GM11168 (cell line): ENCODE results near the gene TMEM182.

Experiments
- in situ Hi-C: fragments of 300-500 bp; cut with MboI; formaldehyde crosslinking; loops from one replicate; pipeline ENCODE4 v1.12.0; 2022; ENCODE audit warnings: low sequenced_read_pairs; ENCODE audit not compliant: unreplicated experiment

The TMEM182 gene

DNA sequence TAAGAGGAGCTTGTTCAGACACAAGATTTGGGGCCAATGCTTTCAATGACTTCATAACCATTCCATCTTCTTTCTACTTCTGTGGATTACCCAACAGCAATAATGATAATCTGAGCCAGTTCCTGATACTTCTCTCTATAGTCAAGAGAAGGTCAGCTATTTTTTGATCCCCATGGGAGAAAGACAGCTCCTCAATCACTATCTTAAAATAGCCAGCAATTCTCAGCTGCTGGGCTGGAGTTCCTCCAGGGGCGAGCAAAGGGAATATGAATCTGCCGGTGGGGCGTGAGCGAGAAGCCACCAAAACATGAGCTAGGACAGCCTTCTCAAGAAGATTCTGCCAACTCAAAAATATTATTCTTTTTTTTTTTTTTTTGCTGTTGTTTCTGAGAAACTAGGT is at the start of gene TMEM182:
Gene TMEM182 (plus strand): TSS at position 269 of the 400 bp plus-strand sequence. CDS start 187 bp downstream, outside the sequence.
- in situ Hi-C loops = no loop called here

DNA sequence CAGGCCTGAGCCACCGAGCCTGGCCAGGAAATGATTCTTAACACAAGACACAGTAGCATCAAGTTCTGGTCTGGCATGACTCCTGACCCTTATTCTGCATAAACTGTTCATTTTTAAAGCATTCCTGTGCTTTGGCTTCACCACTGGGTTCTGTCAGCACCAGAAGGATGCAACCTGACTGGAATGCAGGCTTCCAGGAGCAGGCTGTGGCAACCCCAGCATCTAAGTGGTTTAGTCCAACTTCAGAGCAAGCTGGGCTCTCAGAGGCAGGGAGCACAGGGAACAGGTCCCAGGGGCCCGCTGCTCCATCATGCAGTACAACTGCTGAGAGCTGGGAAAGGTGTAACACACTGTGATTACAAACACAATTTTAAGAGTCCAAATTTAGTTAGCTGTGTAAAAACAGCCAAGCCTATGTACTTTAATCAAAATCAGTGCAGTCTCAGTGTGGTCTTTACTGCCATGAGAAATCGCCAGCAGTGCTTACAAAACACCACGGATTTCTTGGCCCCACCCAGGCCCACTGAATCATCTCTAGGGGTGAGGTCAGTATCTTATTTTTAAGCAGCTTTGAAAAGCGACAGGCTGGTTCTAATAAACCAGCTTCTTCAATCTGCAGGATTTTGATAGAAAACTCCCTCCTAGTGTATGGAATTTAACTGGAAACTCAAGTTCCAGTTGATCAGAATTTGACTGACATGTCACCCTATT is 44.4 kb upstream of the TMEM182 start:
- in situ Hi-C loops = no loop called here

GRCh38 chr2:102718387-102719316 is 43.2 kb upstream of the TMEM182 start:
- in situ Hi-C loops = no loop called here

DNA sequence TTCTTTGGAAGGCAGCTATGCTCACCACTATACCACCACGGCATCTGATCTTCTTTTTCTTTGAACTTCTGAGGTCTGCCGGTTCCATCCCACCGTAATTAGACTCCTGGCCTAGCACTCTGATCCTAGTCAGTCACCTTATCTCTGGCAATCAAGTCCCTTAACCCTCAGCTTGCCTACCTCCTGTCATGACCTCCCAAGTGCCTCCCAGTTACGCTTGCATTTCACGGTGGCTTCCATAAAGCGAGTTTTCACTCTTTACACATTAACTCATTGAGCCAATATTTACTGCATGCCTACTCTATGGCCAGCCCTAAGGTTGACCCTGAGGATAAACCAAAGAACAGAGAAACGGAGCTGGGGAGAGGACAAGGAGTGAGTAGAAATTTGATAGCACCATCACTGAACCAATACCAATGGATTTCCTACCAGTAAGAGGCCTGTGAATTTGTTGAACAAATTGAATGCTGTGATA is 37.8 kb upstream of the TMEM182 start:
- in situ Hi-C loops = no loop called here

- in situ Hi-C loops = no loop called here
These were observed 37.3 kb upstream of the TMEM182 start for GRCh38 chr2:102724553-102724952.

DNA sequence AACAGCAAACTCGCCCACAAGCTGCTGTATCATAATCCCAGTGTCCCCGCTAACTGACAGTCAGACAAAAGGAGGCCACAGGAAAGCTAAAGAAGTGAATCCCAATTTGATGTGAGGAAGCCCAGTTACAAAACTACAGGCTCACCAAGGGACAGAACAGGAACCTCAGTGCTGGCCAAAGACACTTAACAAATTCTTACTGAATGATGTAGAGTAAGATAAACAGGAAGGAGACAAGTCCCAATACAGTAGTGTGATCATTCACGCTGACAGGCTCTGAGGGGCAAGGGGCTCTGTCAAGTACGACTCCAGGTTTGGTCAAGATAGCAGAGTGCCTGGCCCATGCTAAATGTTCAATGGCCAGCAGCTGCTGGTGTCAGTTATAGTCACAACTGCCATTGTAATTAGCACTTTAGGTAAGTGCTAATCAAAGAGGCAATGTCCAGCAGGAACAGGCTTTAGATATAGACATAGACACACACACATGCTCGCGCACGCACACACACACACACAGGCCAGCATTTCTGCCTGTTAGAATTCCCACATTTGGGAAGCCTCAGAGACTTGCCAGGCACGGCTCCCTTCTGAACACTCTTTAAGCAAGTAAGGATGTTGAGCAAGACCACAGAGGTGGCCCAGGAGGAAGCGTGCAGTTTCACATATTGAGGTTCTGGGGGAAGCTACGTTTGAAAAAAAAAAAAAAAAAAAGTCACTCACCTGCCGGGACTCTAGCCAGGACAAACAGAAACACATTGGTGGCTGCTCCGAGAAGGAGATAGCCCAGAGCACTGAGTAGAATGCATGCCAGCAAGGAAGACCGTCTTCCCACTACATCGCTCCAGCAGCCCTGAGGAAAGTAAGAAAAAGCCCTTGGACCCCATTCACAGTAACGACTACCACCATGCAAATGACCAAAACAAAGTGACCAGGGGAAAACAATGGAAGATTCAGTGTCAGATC is 35.4 kb upstream of the TMEM182 start:
- in situ Hi-C loops = no loop called here

DNA sequence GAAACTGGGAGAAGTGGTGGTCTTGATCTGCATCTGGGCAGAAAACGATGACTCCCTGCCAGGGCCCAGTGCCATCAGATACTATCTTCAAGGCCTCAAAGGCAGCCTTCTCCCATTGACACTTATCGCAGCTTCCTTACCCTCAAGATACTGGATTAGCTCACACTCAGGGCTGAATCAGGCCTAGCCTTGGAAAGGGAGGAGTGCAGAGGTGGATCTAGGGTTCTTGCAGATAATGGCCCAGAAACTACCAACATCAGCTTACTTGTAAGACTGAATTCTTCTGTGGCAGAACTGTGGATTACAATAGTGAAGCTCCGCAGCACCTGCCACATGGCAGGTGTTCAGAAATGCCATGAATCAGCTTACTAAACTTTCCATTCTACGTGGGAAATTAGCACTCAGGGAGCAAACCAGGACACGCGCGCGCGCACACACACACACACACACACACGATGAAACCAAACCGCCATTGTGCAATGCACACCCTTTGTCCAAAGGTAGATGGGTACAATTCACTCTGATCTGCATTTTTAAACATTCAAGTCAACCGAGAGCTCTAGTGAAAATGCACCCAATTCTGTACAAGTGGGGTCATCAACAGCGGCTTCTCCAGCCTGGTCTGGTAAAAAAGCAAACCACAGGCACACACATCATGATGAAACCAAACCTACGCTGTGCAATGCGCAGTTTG is 26.3 kb upstream of the TMEM182 start:
- in situ Hi-C loops = no loop called here

DNA sequence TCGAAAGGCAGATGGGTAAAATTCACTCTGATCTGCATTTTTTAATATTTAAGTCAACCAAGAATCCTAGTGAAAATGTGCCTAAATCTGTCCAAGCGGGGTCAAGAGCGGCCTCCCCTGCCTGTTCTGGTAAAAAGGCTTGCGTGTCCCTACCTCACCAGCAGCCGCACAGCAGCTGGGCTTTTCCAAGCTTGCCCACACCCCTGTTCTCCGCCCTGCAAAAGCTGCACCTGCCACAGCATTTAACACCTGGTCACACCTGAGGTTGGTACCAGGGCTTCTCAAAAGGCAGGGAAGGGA is 25.8 kb upstream of the TMEM182 start:
- in situ Hi-C loops = no loop called here

- in situ Hi-C loops = no loop called here
These were observed 25.1 kb upstream of the TMEM182 start for GRCh38 chr2:102736410-102737409.

- in situ Hi-C loops = no loop called here
These were observed 24.4 kb upstream of the TMEM182 start for GRCh38 chr2:102737431-102737830.

DNA sequence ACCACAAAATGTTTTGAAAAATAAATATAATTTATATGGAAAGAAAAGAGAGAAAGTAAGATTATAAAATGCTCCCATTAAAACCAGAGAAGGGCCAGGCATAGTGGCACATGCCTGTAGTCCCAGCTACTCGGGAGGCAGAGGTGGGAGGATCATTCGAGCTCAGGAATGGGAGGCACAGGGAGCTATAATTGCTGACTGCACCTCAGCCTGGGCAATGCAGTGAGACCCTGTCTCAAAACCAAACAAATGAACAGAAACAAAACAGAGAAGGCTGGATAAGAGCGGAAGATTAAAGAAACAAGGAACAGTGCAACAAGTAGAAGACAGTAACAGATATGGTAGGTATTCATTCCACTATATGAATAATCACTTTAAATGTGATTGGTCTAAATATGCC is 18.6 kb upstream of the TMEM182 start:
- in situ Hi-C loops = no loop called here

- in situ Hi-C loops = no loop called here
These were observed 13.7 kb upstream of the TMEM182 start for GRCh38 chr2:102748107-102748506.

GRCh38 chr2:102749938-102750337 is 11.9 kb upstream of the TMEM182 start:
- in situ Hi-C loops = no loop called here

DNA sequence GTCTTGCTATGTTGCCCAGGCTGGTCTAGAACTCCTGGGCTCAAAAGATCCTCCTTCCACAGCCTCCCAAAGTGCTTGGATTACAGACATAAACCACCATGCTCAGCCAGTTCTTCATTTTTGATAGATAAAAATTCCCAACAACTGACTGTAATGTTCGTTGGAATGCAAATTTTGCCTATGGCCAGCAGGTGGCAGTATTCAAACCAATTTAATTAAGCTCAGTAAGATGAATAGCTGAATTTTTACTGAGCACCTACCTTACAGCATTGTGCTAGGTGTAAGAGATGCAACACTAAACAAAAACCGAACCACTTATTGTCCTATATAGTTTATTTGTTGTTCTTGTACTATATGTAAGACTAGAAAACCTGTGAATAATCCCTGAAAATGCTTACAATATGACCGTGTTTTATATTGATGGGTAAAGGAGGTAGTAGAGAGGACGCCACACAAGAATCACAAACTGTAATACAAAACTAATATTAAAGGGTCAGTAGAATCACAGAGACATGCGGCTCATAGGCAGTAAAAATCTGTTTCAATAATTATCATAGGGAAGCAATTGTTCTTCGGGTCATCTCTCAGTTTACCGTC is 8.2 kb upstream of the TMEM182 start:
- in situ Hi-C loops = no loop called here

- in situ Hi-C loops = no loop called here
These were observed 7.2 kb upstream of the TMEM182 start for GRCh38 chr2:102754456-102755145.

DNA sequence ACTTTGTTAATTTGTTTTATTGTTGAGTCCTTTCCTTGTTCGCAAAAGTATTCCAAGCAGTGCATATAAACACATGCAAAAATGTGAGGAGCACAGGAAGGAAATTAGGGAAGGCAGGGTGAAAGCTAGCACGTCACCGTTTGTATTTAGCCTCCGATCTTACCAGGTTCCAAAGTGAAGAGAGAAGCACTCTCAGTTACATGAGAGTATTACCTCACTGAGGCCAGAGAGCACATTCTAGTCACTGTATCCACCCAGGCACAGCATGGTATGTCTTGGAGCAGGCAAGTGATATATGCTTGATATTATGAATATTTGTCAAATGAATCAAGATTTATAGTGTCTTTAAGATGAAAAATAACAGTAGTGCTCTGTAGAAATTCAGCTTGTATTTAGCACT is 6.5 kb upstream of the TMEM182 start:
- in situ Hi-C loops = no loop called here

GRCh38 chr2:102758439-102758838 is 3.4 kb upstream of the TMEM182 start:
- in situ Hi-C loops = no loop called here

- in situ Hi-C loops = no loop called here
These were observed 2.3 kb downstream of the TMEM182 start for GRCh38 chr2:102764083-102764482.
